HG03064 (cell line): Measurements from ENCODE around the gene RBM24.

Source experiments
- ATAC-seq: cut with Tn5 transposase; IDR thresholded peaks from one replicate; pipeline ENCODE4 v1.9.1; 2021; ENCODE audit warnings: low read depth; ENCODE audit not compliant: unreplicated experiment

RBM24 gene

DNA sequence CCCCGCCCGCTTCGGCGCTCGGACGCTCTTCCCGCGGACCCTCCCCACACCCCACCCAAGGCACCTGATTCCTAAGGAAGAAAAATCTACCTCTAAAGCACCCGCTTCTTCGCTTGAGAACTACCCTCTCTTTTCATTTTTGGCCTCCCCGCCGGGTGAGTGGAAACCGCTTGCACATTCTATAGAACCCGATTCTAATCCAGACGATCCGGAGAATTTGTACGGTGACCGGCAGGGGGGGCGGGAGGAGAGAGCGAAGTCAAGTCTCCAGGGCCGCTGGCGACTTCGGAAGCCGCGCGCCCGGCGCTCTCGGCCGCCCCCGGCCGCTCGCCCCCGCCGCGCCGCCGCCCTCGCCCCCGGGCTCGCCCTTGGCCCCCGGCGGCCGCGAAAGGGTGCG is at the start of gene RBM24:
RBM24 (plus strand) TSS at position 262 of the 397 bp plus-strand sequence. CDS start 221 bp downstream, outside the sequence.
- ATAC-seq = no peak

DNA sequence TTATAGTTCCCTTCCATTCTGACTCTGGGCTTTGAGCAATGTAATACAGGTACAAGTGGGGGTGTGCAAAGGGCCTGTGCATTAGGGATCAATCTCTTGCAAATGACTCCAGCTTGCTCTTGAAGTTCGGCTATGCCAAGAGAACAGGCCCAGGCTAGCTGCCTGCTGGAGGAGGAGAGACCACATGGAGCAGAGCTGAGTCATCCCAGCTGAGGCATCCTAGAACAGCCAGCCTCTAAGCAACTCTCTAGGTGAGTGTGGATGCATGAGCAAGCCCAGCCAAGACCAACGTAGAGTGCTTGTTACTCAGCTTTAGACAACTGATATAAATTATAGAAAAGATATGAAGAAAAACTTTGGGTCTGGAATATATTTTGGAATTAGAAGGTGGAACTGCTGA is 47.6 kb upstream of the RBM24 start:
- ATAC-seq = no peak

DNA sequence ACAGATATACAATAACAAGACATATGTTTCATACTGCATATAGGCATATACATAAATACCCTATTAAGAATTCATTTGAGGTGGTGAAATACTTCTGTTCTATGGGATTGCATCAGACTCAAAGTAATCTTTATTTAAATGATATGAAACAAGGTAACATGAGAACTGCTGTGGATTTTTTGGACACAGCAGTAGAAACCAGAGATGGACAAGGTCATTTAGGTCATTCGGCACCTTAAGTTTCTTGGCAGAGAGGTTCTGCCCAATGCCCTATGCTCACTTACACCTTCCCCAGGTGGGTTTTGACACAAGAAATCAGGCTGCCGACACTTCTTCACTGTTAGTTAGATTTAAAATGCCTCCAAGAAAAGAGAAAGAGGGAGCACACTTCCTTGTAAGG is 43.9 kb upstream of the RBM24 start:
- ATAC-seq = no peak

DNA sequence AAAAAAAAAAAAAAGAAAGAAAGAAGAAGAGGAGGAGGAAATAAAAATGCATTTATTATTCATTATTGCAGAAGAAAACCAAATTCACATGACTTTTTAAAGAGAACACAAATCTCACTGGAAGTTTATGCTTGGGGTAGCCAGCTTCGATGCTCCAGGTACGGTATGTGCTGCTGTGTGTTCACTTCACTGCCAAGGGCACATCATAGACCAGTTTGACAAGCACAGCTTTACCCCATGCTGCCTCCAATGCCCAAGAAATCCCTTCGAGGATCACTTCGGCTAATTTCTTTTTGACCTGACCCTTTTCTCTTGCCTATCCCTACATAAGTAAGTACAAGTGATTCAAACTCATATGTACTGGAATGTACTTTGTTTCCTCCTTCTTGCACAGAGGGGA is 41.9 kb upstream of the RBM24 start:
- no peak for ATAC-seq

DNA sequence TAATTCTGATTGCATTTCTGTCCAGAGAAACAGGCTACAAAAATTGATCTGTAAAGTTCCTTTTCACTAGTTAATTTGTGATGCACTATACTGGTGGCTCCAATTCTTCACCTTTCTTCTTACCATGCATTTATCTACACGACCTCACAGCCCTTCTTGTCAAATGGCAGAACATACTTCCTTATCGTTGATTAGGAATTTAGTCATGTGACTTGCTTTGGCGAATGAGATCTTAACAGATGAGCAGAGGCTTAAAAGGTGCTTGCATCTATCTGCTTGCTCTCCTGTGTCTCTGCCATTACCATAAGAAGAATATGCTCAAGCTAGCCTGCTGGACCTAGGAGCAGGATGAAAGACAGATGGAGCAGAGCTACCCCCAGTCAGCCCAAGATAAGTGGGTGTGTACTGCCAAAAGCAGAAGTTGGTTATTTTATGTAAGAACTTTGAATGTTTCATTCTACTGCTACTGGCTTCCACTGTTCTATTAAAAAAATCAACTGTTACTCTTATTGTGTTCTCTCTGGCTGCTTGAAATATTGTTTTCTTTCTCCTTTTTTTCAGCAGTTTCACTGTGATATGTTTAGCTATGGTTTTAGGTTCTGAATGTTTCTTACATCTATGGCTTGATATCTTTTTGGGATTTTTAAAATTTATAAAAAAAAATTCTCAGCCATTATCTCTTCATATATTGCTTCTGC is 40.2 kb upstream of the RBM24 start:
- ATAC-seq = no peak

DNA sequence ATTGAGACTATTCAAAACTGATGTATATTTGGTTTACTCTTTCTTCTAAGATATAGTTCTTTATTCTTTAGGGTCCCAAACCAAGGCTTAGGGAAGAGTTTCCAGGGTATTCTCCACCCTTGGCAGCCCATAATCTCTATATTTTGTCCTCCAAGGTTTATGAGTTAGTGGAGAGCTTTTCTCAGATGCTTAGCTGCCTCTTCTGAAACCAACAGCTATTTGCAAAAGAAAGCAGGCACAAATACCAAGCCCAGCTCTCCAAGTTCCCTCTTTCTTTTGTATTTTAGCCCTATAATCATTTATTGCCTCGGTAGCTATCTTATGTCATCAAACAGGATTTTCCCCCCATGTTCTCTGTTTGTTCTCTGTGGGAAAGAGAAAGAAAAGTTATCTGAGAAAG is 39.1 kb upstream of the RBM24 start:
- ATAC-seq = no peak

DNA sequence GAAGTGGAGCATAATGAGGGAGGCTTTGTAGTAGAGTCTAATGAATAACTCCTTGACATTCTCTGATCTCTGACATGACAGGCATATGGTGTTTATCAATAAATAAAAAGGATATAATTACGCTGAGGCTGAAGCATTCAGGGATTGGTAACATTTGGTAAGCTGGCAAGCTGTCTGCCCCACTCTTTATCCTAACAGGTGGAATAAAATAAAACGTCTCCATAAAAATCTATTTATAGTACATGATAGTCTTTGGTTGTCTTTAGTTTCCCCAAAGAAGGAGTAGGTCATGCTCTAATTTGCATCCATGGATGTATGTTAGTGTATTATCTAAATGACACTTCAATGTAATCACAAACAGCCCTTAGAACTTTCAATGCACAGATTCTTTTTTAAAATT is 30.9 kb upstream of the RBM24 start:
- ATAC-seq = no peak

DNA sequence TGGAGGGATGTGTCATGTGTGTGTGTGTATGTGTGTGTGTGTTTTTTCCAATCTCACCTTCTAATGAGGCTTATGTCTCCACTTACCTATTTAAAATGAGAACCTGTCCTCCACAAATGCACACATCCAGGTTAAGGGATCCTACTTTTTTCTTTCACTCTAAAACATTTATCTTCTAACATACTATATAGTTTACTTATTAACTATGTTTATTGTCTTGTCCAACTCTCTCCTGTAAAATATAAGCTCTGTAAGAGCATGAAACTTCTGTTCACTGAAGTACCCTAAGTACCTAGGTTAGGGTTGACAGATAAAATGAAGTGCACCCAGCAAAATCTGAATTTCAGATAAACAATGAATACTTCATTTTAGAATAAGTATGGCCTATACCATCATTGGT is 29.2 kb upstream of the RBM24 start:
- no peak for ATAC-seq

DNA sequence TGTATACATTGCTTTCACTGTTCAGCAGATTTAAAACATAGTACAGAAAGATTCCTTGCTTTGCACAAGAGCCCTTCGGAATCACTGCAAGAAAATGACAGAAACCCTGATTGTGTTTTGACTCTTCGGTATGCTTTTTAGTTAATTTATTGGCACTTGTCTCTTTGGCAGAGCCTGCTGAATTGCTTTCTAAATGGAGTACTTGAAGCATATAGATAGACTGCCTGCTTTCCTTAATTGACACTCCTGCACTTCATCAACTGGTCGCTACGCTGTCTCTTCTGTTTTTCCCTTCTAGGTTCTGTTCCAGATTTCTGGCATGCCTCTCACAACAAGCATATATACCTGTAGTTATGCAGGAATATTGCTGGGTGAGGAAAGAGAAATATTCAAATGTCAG is 22.4 kb upstream of the RBM24 start:
- no peak for ATAC-seq

DNA sequence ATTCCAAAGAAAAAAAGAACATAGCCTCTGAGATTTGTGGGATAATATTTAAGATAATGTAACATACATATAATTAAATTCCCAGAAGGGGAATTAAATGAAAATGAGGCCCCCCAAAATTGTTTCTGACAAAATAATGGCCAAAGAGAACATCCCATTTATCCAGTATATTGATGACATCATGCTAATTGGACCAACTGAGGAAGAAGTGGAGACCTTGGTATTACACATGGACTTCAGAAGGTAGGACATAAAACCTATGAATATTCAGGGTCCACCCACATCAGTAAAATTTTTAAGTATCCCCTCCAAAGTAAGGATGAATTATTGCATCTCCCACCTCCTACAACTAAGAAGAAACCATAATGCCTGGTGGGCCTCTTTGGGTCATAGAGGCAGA is 15.6 kb upstream of the RBM24 start:
- ATAC-seq = no peak

DNA sequence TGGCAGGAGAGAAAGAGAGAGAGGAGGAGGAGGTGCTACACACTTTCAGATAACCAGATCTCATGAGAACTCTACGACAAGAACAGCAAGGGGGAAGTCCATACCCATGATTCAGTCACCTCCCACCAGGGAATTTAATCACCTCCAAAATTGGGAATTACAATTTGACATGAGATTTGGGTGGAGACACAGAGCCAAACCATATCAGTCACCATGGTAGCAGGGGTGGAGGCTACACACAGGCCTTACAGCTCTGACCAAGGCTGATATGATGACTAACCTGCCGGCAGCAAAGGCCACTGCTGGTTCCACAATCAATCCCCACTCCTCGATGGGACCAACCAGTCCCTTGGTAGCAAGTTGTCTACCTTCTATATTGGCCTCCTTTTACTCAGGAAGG is 13.6 kb upstream of the RBM24 start:
- ATAC-seq = no peak

DNA sequence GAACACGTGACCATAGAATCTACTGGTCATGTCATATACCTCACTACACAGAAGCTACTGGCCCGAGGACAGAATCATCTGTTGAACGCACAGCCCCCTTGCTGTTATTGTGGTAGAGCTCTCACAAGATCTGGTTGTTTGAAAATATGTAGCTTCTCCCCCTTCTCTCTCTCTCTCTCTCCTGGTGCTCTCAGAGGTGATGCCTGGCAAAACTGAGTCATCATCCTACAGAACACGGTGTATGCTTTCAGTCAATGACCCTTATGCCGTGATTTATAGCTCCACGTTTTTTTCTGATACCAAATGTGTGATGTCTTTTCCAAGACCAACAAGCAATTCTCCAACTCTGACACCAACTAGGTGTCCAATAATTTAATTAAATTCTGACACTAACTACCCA is 13.0 kb upstream of the RBM24 start:
- ATAC-seq = no peak

DNA sequence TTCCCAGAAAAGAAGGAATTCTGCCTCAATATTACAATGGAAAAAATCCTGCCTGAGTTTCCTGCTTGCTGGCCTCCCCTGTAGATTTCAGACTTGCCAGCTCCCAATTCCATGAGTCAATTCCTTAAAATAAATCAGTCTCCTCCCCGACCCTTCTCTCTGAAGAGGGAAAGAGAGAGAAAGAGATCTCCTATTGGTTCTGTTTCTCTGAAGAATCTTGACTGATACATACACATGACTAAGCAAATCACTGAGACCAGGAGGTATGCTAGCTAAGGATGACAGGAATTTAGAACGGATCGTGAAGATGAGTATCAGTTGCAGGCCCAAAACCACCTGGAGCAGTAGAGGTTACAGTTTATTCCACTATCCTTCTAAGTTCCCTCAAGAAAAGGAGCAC is 11.3 kb upstream of the RBM24 start:
- no peak for ATAC-seq

DNA sequence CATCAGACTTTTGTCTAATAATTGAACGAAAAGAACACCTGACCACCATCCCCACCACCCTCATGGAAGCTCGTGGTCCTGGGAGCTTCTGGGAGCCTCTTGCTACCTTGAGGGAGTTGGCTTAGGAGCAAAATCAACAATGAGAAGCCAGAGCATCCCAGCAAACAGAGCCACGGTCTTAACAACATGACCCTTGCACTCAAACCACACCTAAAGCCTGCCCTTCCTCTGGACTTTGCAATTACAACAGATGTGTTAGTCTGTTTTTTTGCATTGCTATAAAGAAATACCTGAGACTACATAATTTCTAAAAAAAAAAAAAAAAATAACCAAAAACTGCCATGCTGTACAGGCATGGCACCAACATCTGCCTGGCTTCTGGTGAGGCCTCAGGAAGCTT is 9.5 kb upstream of the RBM24 start:
- ATAC-seq = no peak

DNA sequence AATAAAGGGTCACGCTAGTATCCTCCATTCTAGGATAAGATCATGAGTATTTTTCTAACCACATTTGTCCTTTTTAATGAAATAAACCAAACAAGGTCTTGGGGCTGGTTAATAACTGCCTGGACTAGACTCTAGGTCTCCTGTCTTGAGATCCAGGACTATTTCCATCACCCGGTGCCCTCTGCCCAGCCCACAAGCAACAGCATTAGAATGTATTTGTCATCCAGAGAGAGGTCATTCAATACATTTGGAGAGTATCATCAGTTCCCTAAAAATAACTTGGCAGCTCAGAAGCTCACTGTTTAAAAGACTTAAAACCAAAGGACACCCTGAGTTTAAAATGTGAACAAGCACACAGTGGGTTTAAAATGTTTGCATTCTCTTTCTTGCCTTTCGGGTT is 4.4 kb upstream of the RBM24 start:
- ATAC-seq = no peak

DNA sequence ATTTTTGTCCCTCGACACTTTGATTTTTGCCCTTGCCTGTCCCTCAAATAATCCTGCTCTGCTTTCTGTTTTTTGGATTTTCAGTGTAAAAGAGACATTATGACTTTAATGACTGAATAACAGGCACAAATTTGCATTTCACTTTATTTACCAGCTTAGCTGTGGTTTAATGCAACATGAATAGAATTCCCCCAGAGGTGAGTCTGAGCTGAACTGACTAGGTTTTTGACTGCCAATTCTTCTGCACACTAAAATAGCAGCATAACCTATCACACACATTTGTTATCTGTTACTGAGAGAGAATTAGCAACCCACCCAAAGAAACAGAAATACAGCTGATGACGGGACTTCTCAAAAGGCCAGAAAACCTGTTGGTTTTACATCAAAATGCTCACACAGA is 3.9 kb upstream of the RBM24 start:
- no peak for ATAC-seq

DNA sequence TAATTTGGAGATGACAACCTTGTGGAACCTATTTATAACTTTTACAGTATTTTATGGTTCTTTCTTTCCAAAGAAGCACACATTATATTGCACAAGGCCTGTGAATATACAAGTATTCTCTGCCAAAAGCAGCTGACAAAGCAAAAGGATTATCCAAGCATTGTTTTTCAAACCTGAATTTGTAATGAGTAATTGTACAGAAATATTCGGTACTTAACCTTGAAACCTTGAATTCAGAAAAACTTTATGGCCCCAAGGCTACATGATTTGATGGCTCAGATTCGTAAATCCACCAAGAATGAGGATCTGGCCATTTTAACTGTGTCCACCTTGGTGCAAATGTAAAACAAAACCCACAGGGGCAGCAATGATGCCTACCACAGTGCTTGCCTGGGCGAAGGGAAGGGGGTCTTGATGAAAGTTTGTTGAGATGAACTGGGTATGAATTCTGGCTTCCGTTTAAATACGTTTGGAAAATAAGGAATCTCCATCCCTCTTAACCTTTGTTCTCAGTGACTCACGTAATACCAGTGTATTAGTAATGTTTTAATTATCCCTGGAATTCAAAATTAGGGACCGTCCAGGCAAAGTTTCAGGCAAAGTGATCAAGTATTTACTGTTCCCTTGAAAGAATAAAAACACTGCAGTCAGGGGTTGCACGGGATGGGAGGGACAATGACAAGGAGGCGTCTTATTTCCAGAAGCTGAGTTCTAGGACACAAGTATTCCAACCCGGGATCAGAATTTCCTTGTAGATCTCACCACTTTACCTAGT is 2.7 kb upstream of the RBM24 start:
- ATAC-seq = no peak

DNA sequence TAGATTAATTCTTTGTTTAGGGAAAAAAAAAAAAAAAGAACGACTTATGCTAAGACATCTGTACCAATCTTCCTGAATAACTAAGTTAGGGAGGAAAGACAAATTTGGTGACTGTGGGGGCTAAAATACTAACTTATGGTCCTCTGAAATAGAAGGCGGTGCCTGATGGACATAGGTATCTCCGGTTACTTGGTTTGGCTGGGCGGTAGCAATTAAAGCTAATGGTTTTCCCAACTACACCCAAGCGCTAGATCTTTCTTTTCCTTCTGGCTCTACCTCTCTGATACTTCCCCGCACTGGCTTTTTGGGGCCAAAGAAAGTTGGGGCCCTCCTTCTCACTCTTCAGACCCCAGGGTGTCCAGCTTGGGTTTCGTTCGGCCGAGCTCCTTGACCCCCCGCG is 1.0 kb upstream of the RBM24 start:
- ATAC-seq = no peak

DNA sequence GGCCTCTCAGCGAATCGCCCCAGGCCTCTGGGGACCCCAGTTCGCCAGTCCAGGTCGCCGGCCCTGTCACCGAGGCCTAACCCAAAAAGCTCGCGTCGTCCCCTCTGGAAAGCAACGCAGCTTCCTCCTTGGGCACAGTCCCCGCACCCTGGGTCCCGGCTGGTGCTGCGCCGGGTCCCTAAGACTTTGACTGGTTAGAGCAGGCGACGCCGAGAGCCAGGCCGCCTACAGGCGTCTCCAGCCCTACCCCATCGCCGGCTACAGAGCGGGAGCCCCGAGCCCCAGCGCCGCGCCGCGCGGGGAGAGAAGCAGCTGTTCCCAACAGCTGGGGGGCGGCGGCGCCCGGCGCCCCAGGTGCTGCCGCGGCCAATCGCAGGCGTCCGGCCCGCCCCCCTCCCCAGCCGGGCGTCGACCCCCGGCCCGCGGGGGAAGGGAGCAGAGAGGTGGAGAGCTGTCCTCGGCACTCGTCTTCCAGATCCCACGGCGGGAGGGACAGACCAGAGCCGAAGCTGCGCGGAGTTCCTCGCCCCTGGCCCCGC is 540 bp upstream of the RBM24 start:
- no peak for ATAC-seq

DNA sequence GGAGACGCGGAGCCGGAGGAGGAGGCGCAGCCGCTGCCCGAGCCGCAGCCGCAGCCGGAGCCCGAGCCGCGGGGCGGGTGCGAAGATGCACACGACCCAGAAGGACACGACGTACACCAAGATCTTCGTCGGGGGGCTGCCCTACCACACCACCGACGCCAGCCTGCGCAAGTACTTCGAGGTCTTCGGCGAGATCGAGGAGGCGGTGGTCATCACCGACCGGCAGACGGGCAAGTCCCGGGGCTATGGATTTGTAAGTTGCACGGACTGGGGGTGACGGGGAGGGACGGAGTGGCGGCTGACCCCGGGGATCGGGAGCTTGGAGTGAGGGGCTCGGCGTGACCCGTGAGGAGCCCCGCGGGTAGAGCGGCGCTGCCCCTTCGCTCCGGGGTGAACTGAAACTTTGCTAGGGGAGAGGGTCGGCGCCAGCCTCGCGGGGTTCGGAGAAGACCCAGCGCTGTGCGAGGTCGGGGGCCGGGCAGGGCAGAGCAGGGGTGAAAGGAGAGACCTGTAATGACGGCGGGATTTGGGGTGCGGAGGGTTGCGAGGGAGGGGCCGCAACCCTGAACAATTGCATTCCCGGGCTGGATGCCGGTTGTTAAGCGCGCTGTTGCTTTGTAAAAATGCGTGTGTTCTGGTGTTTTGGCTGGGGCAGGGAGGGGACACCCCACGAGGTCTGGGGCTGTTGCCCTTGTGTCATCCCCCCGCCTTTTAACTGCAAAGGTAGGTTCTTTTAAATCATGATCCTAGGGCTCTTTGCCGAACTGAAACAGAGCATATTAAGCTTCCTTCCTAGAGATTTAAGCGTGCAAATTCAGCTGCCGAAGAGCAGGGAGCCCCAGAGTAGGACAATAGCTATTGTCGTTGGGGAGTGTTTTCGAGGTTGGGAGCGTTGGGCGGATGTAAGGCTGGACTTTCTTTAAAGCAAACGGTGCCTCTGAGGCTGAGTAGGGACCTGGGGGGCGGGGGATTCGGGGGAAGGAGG is 628 bp downstream of the RBM24 start:
- no peak for ATAC-seq

DNA sequence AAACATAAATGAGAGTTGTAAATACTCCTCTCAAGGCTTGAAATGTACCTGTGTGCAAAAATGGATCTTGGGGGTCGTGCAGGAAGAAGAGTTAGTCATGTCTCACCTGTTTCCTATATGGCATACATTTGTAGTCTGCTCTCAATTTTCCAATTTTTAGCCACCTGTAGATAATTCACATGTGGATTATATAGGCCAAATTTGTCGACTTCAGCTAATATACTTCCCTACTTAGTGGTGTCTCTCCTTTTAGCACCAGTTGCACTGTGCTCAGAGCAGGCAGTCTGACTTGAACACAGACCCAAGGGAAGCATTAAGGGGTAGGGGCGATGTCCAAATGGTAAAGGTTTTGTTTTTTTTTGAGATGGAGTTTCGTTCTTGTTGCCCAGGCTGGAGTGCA is 1.9 kb downstream of the RBM24 start:
- ATAC-seq = no peak
